ENCODE results near the gene CCDC137. TPM values are rescaled to one million over a fixed set of nuclear protein-coding genes. Genes with fewer than 3 reads are reported as not detected.

The CCDC137 gene
- total RNA-seq, 1 donor from 2014 or later, result 33.8 TPM

DNA sequence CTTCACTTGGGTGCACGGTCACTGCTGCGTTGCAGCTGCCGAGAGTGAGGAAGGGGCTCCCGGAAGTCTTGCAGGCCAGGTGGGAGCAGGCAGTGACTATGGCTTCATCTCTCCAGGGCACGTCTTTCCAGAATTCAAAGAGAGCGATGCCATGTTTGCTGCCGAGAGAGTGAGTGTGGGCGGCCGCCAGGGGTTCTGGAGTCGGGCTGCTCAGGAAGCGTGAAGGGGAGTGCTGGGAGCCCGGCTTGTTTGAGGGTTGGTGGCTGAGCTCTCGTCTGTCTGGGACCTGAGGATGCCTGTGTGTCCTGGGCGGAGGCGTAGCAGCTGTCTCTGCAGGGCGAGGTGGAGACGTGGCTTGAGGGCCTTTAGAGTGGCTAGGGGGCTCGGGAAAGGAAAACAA lies 23.5 kb downstream of the CCDC137 start:
- Mint-ChIP-seq H3K27ac (ENCODE audit: unreplicated experiment) (peak overlapping the region; percentile 88), H3K27me3 (ENCODE audit: unreplicated experiment) (no peaks in the 10 kb centered on the region), H3K4me1 (ENCODE audit: low read depth, unreplicated experiment) (peaks cover 15% of the 10 kb centered on the region), H3K4me3 (ENCODE audit: unreplicated experiment) (peak overlapping the region; percentile 38), H3K36me3 (ENCODE audit: unreplicated experiment) (no peaks in the 10 kb centered on the region), H3K9me3 (ENCODE audit: unreplicated experiment) (peaks cover 19% of the 10 kb centered on the region)
- DNase-seq, result no peak
- TF ChIP-seq, protein P1, sequence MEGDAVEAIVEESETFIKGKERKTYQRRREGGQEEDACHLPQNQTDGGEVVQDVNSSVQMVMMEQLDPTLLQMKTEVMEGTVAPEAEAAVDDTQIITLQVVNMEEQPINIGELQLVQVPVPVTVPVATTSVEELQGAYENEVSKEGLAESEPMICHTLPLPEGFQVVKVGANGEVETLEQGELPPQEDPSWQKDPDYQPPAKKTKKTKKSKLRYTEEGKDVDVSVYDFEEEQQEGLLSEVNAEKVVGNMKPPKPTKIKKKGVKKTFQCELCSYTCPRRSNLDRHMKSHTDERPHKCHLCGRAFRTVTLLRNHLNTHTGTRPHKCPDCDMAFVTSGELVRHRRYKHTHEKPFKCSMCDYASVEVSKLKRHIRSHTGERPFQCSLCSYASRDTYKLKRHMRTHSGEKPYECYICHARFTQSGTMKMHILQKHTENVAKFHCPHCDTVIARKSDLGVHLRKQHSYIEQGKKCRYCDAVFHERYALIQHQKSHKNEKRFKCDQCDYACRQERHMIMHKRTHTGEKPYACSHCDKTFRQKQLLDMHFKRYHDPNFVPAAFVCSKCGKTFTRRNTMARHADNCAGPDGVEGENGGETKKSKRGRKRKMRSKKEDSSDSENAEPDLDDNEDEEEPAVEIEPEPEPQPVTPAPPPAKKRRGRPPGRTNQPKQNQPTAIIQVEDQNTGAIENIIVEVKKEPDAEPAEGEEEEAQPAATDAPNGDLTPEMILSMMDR (IDR thresholded peaks at IDR 0.05; ENCODE audit: partially characterized antibody, unreplicated experiment), result no peak

DNA sequence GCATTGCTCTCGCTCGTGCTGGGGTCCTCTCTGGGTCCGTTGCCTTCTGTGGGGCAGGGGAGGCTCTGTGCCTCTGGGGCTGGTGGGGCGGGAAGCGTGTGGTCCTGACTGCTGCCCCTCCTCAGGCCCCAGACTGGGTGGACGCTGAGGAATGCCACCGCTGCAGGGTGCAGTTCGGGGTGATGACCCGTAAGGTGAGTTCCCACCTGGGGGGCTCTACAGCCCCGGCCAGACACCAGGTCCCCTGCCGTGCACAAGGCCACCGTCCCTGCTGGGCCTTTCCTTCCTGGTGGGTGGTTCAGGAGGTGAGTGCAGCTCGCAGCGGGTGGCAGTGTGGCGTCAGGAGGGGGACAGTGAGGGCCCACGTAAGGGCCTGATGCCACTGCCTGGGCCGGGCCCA lies 24.0 kb downstream of the CCDC137 start:
- Mint-ChIP-seq H3K27ac (ENCODE audit: unreplicated experiment) (no peak overlapping the region), H3K36me3 (ENCODE audit: unreplicated experiment) (no peaks in the 10 kb centered on the region), H3K4me1 (ENCODE audit: low read depth, unreplicated experiment) (peaks cover 15% of the 10 kb centered on the region), H3K27me3 (ENCODE audit: unreplicated experiment) (no peaks in the 10 kb centered on the region), H3K4me3 (ENCODE audit: unreplicated experiment) (no peak overlapping the region), H3K9me3 (ENCODE audit: unreplicated experiment) (peaks cover 19% of the 10 kb centered on the region)
- DNase-seq, result no peak
- TF ChIP-seq, protein P1 (IDR thresholded peaks at IDR 0.05; ENCODE audit: partially characterized antibody, unreplicated experiment), result no peak

DNA sequence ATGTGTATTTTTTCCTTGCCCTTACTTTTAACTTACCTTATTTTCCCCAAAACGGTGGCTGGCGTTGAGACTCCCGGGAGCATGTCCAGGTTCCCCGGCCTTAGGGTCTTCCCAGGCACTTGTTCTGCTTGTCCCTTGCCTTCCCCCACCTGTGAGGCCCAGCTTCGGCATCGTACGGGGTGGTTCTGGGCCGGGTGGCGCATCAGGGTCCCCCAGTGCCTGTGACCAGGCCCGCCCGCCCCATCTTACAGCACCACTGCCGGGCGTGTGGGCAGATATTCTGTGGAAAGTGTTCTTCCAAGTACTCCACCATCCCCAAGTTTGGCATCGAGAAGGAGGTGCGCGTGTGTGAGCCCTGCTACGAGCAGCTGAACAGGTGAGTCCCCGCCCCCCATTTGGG lies 24.7 kb downstream of the CCDC137 start:
- peaks cover 17% of the 10 kb centered on the region for H3K9me3 Mint-ChIP-seq (ENCODE audit: unreplicated experiment)
- no peak for DNase-seq
- H3K36me3 Mint-ChIP-seq (ENCODE audit: unreplicated experiment), result no peaks in the 10 kb centered on the region
- no peak overlapping the region for H3K4me3 Mint-ChIP-seq (ENCODE audit: unreplicated experiment)
- H3K4me1 Mint-ChIP-seq (ENCODE audit: low read depth, unreplicated experiment), result peaks cover 15% of the 10 kb centered on the region
- peak overlapping the region; percentile 55 for H3K27ac Mint-ChIP-seq (ENCODE audit: unreplicated experiment)
- TF ChIP-seq, protein P1 (IDR thresholded peaks at IDR 0.05; ENCODE audit: partially characterized antibody, unreplicated experiment), result no peak
- H3K27me3 Mint-ChIP-seq (ENCODE audit: unreplicated experiment), result no peaks in the 10 kb centered on the region

DNA sequence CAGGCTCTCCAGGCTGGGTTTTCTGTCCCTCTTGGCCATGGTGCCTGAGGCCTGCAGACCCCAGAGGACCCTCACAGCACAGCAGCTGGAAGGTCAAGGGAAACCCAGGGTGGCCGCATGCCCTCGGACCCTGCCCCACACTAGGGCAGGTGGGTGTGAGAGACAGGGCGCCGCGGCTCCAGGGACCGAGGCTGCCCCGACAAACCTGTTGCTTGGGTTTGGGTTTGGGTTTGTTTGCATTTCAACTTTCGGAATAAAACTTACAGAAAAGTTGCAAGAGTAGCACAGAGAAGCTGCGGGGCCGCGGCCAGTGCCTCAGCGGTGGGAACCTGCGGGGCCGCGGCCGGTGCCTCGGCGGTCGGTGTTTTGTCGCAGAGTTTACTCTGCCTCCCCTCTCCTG lies 25.1 kb downstream of the CCDC137 start:
- no peaks in the 10 kb centered on the region for H3K36me3 Mint-ChIP-seq (ENCODE audit: unreplicated experiment)

DNA sequence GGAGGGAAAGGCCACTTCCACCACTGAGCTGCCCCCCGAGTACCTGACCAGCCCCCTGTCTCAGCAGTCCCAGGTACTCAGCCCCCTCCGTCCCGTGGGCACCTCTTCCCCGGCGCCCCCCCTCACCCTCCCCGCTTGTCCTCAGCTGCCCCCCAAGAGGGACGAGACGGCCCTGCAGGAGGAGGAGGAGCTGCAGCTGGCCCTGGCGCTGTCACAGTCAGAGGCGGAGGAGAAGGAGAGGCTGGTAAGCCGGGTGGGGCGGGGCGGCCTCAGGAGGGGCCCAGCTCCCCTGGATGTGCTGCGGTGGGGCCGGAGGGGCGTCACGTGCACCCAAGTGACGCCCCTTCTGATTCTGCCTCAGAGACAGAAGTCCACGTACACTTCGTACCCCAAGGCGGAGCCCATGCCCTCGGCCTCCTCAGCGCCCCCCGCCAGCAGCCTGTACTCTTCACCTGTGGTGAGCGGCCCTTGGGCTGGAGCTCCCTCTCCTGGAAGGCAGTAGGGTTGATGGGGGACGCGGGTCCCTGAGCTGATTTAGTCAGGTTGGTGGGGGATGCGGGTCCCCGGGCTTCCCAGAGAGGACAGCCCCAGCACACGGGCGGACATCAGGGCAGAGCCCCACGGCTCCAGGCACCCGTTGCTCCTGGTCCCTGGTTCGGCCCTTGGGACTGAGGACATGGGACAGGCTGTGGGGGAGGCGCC lies 27.1 kb downstream of the CCDC137 start:
- H3K27me3 Mint-ChIP-seq (ENCODE audit: unreplicated experiment), result peaks cover 5% of the 10 kb centered on the region
- H3K27ac Mint-ChIP-seq (ENCODE audit: unreplicated experiment), result no peak overlapping the region
- peaks cover 7% of the 10 kb centered on the region for H3K4me1 Mint-ChIP-seq (ENCODE audit: low read depth, unreplicated experiment)
- TF ChIP-seq, protein P1 (IDR thresholded peaks at IDR 0.05; ENCODE audit: partially characterized antibody, unreplicated experiment), result no peak
- no peaks in the 10 kb centered on the region for H3K36me3 Mint-ChIP-seq (ENCODE audit: unreplicated experiment)
- peaks cover 18% of the 10 kb centered on the region for H3K9me3 Mint-ChIP-seq (ENCODE audit: unreplicated experiment)
- DNase-seq, result no peak
- H3K4me3 Mint-ChIP-seq (ENCODE audit: unreplicated experiment), result no peak overlapping the region

More for the DNA sequence above, 25.1 kb downstream of the CCDC137 start:
- Mint-ChIP-seq H3K4me1 (ENCODE audit: low read depth, unreplicated experiment) (peaks cover 15% of the 10 kb centered on the region), H3K27me3 (ENCODE audit: unreplicated experiment) (no peaks in the 10 kb centered on the region), H3K27ac (ENCODE audit: unreplicated experiment) (no peak overlapping the region), H3K4me3 (ENCODE audit: unreplicated experiment) (no peak overlapping the region), H3K9me3 (ENCODE audit: unreplicated experiment) (peaks cover 17% of the 10 kb centered on the region)
- TF ChIP-seq, protein P1 (IDR thresholded peaks at IDR 0.05; ENCODE audit: partially characterized antibody, unreplicated experiment), result no peak
- DNase-seq, result no peak
